ENCODE results near the gene APLF.

DNA sequence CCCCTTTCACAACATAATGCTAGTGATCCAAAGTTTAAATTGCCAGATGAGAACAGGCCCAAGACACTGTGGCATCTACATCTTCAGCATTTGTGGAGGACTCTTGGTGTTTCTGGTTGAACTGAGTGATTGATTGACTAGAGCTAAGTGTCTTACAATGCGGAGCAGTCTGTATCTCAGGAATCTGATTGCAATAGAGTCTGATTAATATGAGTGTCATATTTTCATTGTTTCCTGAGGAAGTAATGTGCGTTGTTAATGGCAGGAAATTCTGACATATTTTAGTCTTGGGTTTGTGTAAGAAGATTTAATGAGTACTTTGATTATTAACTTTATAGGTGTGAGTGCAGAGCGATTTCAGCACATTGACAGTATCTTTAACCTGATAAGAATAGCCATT lies 94.0 kb downstream of the APLF start:
- TF ChIP-seq, protein P1, sequence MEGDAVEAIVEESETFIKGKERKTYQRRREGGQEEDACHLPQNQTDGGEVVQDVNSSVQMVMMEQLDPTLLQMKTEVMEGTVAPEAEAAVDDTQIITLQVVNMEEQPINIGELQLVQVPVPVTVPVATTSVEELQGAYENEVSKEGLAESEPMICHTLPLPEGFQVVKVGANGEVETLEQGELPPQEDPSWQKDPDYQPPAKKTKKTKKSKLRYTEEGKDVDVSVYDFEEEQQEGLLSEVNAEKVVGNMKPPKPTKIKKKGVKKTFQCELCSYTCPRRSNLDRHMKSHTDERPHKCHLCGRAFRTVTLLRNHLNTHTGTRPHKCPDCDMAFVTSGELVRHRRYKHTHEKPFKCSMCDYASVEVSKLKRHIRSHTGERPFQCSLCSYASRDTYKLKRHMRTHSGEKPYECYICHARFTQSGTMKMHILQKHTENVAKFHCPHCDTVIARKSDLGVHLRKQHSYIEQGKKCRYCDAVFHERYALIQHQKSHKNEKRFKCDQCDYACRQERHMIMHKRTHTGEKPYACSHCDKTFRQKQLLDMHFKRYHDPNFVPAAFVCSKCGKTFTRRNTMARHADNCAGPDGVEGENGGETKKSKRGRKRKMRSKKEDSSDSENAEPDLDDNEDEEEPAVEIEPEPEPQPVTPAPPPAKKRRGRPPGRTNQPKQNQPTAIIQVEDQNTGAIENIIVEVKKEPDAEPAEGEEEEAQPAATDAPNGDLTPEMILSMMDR (IDR thresholded peaks at IDR 0.05; ENCODE audit: insufficient read depth, low read length) = no peak
- TF ChIP-seq POLR2AphosphoS5 (IDR thresholded peaks at IDR 0.05; ENCODE audit: low read depth) (no peak), GABPA (IDR thresholded peaks at IDR 0.05; ENCODE audit: low read depth) (no peak)

All from HL-60 (cell line).